DOHH2 (cell line): ENCODE data around the gene TBC1D16.

Source experiments
- H3F3A ChIP-seq: fragments of 200-600 bp; sonication (generic), shearing (Covaris generic); 2 replicates; pipeline ENCODE4 v1.6.0; 2016; ENCODE audit warnings: antibody characterized with exemption, mild to moderate bottlenecking; ENCODE audit not compliant: control insufficient read depth, insufficient read depth
- H3K27ac ChIP-seq: fragments of 200-600 bp; sonication (generic); 2 replicates; pipeline ENCODE4 v1.5.1; 2014; ENCODE audit warnings: low read depth, mild to moderate bottlenecking, low read length, moderate library complexity
- H3K27me3 ChIP-seq: fragments of 200-600 bp; sonication (generic); 2 replicates; pipeline ENCODE4 v1.6.1; 2014; ENCODE audit warnings: mild to moderate bottlenecking, low read length, mixed read lengths; ENCODE audit not compliant: control insufficient read depth
- H3K36me3 ChIP-seq: fragments of 200-600 bp; sonication (generic); 2 replicates; pipeline ENCODE4 v1.6.1; 2014; ENCODE audit warnings: mild to moderate bottlenecking, low read length, moderate library complexity, mixed read lengths; ENCODE audit not compliant: control insufficient read depth
- H3K4me1 ChIP-seq: fragments of 200-600 bp; sonication (generic); 2 replicates; pipeline ENCODE4 v1.6.1; 2014; ENCODE audit warnings: mild to moderate bottlenecking, low read length, mixed read lengths; ENCODE audit not compliant: control insufficient read depth
- H3K4me2 ChIP-seq: fragments of 200-600 bp; sonication (generic); 2 replicates; pipeline ENCODE4 v1.6.0; 2014; ENCODE audit warnings: mild to moderate bottlenecking, low read length, moderate library complexity
- H3K4me3 ChIP-seq: fragments of 200-600 bp; sonication (generic); 2 replicates; pipeline ENCODE4 v1.5.1; 2014; ENCODE audit warnings: mild to moderate bottlenecking, low read length, mixed read lengths
- H3K79me2 ChIP-seq: fragments of 200-600 bp; sonication (generic); 2 replicates; pipeline ENCODE4 v1.6.1; 2014; ENCODE audit warnings: mild to moderate bottlenecking, low read length, mixed read lengths; ENCODE audit not compliant: control insufficient read depth
- H3K9me2 ChIP-seq: fragments of 200-600 bp; sonication (generic); replicated peaks from 2 replicates; pipeline ENCODE4 v1.6.1; 2014; ENCODE audit warnings: mild to moderate bottlenecking, low read length, mixed read lengths; ENCODE audit not compliant: control insufficient read depth
- H3K9me3 ChIP-seq: fragments of 200-600 bp; sonication (generic); 2 replicates; pipeline ENCODE4 v1.6.1; 2014; ENCODE audit warnings: antibody characterized with exemption, low read length, mixed read lengths; ENCODE audit not compliant: control insufficient read depth, insufficient read depth
- H4K20me1 ChIP-seq: fragments of 200-600 bp; sonication (generic); 2 replicates; pipeline ENCODE4 v1.6.0; 2014; ENCODE audit warnings: low read depth, mild to moderate bottlenecking, antibody characterized with exemption, low read length, moderate library complexity; ENCODE audit not compliant: control insufficient read depth, insufficient read depth
- EZH2phosphoT487 ChIP-seq: fragments of 200-600 bp; sonication (generic); IDR thresholded peaks from 2 replicates; pipeline ENCODE4 v1.6.1; 2017; ENCODE audit warnings: borderline replicate concordance, mild to moderate bottlenecking, antibody characterized with exemption, low read length, moderate library complexity, mixed read lengths
- TF ChIP-seq, protein P1 (sequence below): fragments of 200-600 bp; sonication (generic); IDR thresholded peaks from one replicate; pipeline ENCODE4 v1.5.1; 2014; ENCODE audit warnings: antibody characterized with exemption, mild to moderate bottlenecking, low read depth, low read length; ENCODE audit not compliant: poor library complexity, severe bottlenecking

The TBC1D16 gene

DNA sequence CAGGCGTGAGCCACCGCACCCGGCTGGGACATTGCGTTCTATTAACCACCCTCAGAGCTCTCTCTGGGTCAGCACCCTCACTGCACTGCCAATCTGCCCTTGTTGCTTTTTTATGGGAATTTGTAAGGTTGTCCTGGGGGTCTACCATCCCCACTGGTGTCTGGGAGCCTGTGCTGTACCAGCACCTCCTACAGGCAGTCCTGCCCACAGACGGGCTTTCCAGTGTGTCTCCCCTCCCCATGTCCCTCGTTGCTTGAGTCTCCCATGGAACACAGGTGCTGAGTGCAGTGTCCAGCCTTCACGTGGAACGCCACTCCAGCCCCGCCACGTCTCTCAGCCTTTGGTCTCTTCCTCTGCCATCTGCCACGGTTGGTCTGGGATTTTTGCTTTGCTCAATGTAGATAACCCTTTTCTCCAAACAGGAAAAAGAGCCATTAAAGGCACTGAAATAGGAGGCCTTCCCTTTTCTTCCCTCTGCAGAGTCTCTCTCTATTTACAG is 128.4 kb downstream of the TBC1D16 start:
- Histone ChIP-seq H3K9me3 (no peaks in the 10 kb centered on the region), H3K36me3 (no peaks in the 10 kb centered on the region), H3K27me3 (no peaks in the 10 kb centered on the region), H4K20me1 (no peaks in the 10 kb centered on the region), H3K27ac (no peak overlapping the region), H3K9me2 (no peaks in the 10 kb centered on the region), H3F3A (0 out of 2 replicates have a peak, but pooled peaks cover 2% of the 10 kb centered on the region), H3K4me2 (no peak overlapping the region), H3K4me1 (no peaks in the 10 kb centered on the region), H3K79me2 (no peaks in the 10 kb centered on the region), H3K4me3 (no peak overlapping the region)
- TF ChIP-seq, protein P1, sequence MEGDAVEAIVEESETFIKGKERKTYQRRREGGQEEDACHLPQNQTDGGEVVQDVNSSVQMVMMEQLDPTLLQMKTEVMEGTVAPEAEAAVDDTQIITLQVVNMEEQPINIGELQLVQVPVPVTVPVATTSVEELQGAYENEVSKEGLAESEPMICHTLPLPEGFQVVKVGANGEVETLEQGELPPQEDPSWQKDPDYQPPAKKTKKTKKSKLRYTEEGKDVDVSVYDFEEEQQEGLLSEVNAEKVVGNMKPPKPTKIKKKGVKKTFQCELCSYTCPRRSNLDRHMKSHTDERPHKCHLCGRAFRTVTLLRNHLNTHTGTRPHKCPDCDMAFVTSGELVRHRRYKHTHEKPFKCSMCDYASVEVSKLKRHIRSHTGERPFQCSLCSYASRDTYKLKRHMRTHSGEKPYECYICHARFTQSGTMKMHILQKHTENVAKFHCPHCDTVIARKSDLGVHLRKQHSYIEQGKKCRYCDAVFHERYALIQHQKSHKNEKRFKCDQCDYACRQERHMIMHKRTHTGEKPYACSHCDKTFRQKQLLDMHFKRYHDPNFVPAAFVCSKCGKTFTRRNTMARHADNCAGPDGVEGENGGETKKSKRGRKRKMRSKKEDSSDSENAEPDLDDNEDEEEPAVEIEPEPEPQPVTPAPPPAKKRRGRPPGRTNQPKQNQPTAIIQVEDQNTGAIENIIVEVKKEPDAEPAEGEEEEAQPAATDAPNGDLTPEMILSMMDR: no peak
- TF ChIP-seq EZH2phosphoT487: no peak

DNA sequence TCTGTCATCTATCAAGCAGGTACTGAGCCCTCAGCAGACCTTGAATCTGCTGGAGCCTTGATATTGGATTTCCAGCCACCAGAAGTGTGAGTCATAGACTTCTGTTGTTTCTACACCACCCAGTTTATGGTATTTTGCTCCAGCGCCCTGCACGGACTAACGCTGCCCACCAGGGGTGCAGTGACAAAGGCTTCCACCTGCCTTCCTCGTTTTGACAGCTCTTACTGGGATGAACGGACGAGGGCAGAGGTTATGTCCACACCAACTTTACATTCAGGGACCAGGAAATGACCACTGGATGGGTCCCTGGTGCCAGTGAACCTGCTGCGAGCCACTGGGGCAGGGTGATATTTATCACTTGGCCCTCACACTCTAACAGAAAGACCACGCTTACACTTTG is 129.8 kb downstream of the TBC1D16 start:
- H3K4me3 ChIP-seq: no peak overlapping the region
- no peak for TF ChIP-seq EZH2phosphoT487
- TF ChIP-seq, protein P1: no peak
- H3K9me3 ChIP-seq: no peaks in the 10 kb centered on the region
- H3K36me3 ChIP-seq: no peaks in the 10 kb centered on the region
- H3K27ac ChIP-seq: no peak overlapping the region
- no peak overlapping the region for H3K4me2 ChIP-seq
- H3K27me3 ChIP-seq: no peaks in the 10 kb centered on the region
- H3F3A ChIP-seq: 0 out of 2 replicates have a peak, but pooled peaks cover 2% of the 10 kb centered on the region
- no peaks in the 10 kb centered on the region for H3K4me1 ChIP-seq
- H3K79me2 ChIP-seq: no peaks in the 10 kb centered on the region
- H4K20me1 ChIP-seq: no peaks in the 10 kb centered on the region
- no peaks in the 10 kb centered on the region for H3K9me2 ChIP-seq

DNA sequence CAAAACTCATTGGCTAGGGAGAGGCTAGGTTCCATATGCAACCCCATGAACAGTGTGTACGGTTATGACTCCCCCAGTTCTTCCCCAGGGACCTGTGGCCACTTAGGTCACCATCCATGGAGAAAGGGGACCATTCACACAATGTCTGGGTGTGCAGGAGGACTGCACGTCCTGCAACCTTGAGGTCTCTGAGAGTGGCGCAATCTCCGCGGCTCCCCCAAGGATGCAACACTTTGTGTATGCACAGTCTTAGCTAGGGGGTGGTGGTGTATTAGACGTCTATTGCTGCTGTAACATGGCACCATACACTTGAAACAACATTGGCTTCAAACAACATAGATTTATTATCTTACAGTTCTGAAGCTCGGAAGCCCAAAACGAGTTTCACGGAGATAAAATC is 130.8 kb downstream of the TBC1D16 start:
- H3K27me3 ChIP-seq: no peaks in the 10 kb centered on the region
- H3K4me3 ChIP-seq: no peak overlapping the region
- H4K20me1 ChIP-seq: no peaks in the 10 kb centered on the region
- no peak overlapping the region for H3K27ac ChIP-seq
- no peaks in the 10 kb centered on the region for H3K79me2 ChIP-seq
- H3K4me1 ChIP-seq: no peaks in the 10 kb centered on the region
- 0 out of 2 replicates have a peak, but pooled peaks cover 2% of the 10 kb centered on the region for H3F3A ChIP-seq
- no peaks in the 10 kb centered on the region for H3K36me3 ChIP-seq
- no peaks in the 10 kb centered on the region for H3K9me3 ChIP-seq
- TF ChIP-seq EZH2phosphoT487: no peak
- TF ChIP-seq, protein P1: no peak
- H3K9me2 ChIP-seq: no peaks in the 10 kb centered on the region
- H3K4me2 ChIP-seq: no peak overlapping the region
